IMR-90 (cell line): Measurements from ENCODE around the gene SARS2. TPM values are rescaled to one million over a fixed set of nuclear protein-coding genes. Genes with fewer than 3 reads are reported as not detected.

Source experiments
- ATAC-seq: fragments of 200-7000 bp; cut with Tn5 transposase; 2 replicates; pipeline ENCODE4 v1.9.1; 2020; ENCODE audit warnings: low read depth, mild to moderate bottlenecking, moderate library complexity
- BruUV-seq: library from RNA; stranded (reverse); fragments of 400-500 nt; replicated peaks from 2 replicates; lab custom pipeline; 2021; lab: Mats Ljungman, UMichigan
- CTCF ChIA-PET: fragments of 300-600 bp; formaldehyde crosslinking; extraction: SDS; loops from one replicate; lab custom pipeline; 2021; ENCODE audit warnings: antibody characterized with exemption; lab: Yijun Ruan, JAX
- POLR2A ChIA-PET: fragments of 300-600 bp; sonication (Branson Sonifier 250); formaldehyde crosslinking; loops from one replicate; lab custom pipeline; 2022; ENCODE audit warnings: antibody characterized with exemption; ENCODE audit not compliant: unreplicated experiment; lab: Charles Lee
- DNase-seq: peaks from one replicate; pipeline ENCODE4 v3.0.0; 2013
- H2AFZ ChIP-seq: replicated peaks from 2 replicates; pipeline ENCODE3; 2013; ENCODE audit warnings: low read length, mild to moderate bottlenecking; ENCODE audit not compliant: poor library complexity
- H2AK5ac ChIP-seq: 2 replicates; pipeline ENCODE4 v1.6.1; 2013; ENCODE audit warnings: low read depth, low read length, inconsistent platforms
- H2AK9ac ChIP-seq: replicated peaks from 2 replicates; pipeline ENCODE3; 2013; ENCODE audit warnings: mild to moderate bottlenecking, low read depth, low read length, moderate library complexity; ENCODE audit not compliant: poor library complexity
- H2BK120ac ChIP-seq: 2 replicates; pipeline ENCODE4 v1.6.1; 2013; ENCODE audit warnings: low read depth, low read length, inconsistent platforms
- H2BK15ac ChIP-seq: 3 replicates; pipeline ENCODE4 v1.6.1; 2013; ENCODE audit warnings: low read depth, low read length, inconsistent platforms
- H2BK20ac ChIP-seq: 2 replicates; pipeline ENCODE4 v1.6.1; 2013; ENCODE audit warnings: low read depth, mild to moderate bottlenecking, inconsistent platforms, low read length, moderate library complexity
- H2BK5ac ChIP-seq: 2 replicates; pipeline ENCODE4 v1.6.1; 2013; ENCODE audit warnings: mild to moderate bottlenecking, low read depth, low read length, inconsistent platforms; ENCODE audit not compliant: poor library complexity, severe bottlenecking
- H3K14ac ChIP-seq: replicated peaks from 2 replicates; pipeline ENCODE4 v1.6.1; 2013; ENCODE audit warnings: low read depth, low read length, inconsistent platforms
- H3K18ac ChIP-seq: 2 replicates; pipeline ENCODE4 v1.6.1; 2013; ENCODE audit warnings: low read depth, low read length, control low read depth
- H3K23ac ChIP-seq: 2 replicates; pipeline ENCODE4 v1.6.1; 2013; ENCODE audit warnings: low read depth, low read length, inconsistent platforms
- H3K27ac ChIP-seq: 2 replicates; pipeline ENCODE4 v1.5.1; 2013; ENCODE audit warnings: mild to moderate bottlenecking, control low read depth, low read length; ENCODE audit not compliant: insufficient read depth
- H3K27me3 ChIP-seq: 2 replicates; pipeline ENCODE4 v1.6.1; 2013; ENCODE audit warnings: low read length; ENCODE audit not compliant: control insufficient read depth, insufficient read depth
- H3K36me3 ChIP-seq: 2 replicates; pipeline ENCODE4 v1.6.1; 2013; ENCODE audit warnings: low read length, mixed read lengths; ENCODE audit not compliant: control insufficient read depth, insufficient read depth
- H3K4ac ChIP-seq: 2 replicates; pipeline ENCODE4 v1.6.1; 2013; ENCODE audit warnings: low read depth, low read length, inconsistent platforms
- H3K4me1 ChIP-seq: 2 replicates; pipeline ENCODE4 v1.6.1; 2013; ENCODE audit warnings: low read length, mixed read lengths; ENCODE audit not compliant: control insufficient read depth, insufficient read depth
- H3K4me2 ChIP-seq: 2 replicates; pipeline ENCODE4 v1.6.1; 2013; ENCODE audit warnings: low read depth, mild to moderate bottlenecking, control low read depth, low read length, moderate library complexity
- H3K4me3 ChIP-seq: 2 replicates; pipeline ENCODE4 v1.5.1; 2013; ENCODE audit warnings: low read depth, mild to moderate bottlenecking, control low read depth, low read length, moderate library complexity; ENCODE audit not compliant: insufficient read depth
- H3K56ac ChIP-seq: 2 replicates; pipeline ENCODE4 v1.6.1; 2013; ENCODE audit warnings: low read length, inconsistent platforms; ENCODE audit not compliant: insufficient read depth; ENCODE audit errors: extremely low read depth
- H3K79me1 ChIP-seq, 2 experiments: 2 replicates each; pipeline ENCODE4 v1.6.1; 2013; ENCODE audit warnings: low read length in 2 of 2, inconsistent platforms in 1 of 2, low read depth in 1 of 2
- H3K9ac ChIP-seq: 2 replicates; pipeline ENCODE4 v1.6.1; 2013; ENCODE audit warnings: low read depth, low read length, control low read depth
- H3K9me1 ChIP-seq: 2 replicates; pipeline ENCODE4 v1.6.1; 2013; ENCODE audit warnings: low read length, inconsistent platforms; ENCODE audit not compliant: insufficient read depth
- H3K9me3 ChIP-seq: 2 replicates; pipeline ENCODE4 v1.6.1; 2013; ENCODE audit warnings: low read length; ENCODE audit not compliant: control insufficient read depth, insufficient read depth
- H4K20me1 ChIP-seq: 2 replicates; pipeline ENCODE4 v1.6.1; 2013; ENCODE audit warnings: low read length, inconsistent platforms; ENCODE audit not compliant: insufficient read depth
- H4K5ac ChIP-seq: 2 replicates; pipeline ENCODE4 v1.6.1; 2013; ENCODE audit warnings: mild to moderate bottlenecking, low read depth, low read length, control low read depth
- H4K8ac ChIP-seq, 2 experiments: 2 replicates each; pipeline ENCODE4 v1.6.1; 2013; ENCODE audit warnings: low read depth in 2 of 2, low read length in 2 of 2, control low read depth in 1 of 2, inconsistent platforms in 1 of 2
- H4K91ac ChIP-seq: 2 replicates; pipeline ENCODE4 v1.6.1; 2013; ENCODE audit warnings: low read depth, low read length, inconsistent platforms; ENCODE audit not compliant: insufficient read depth
- BHLHE40 ChIP-seq: fragments of 150-350 bp; IDR thresholded peaks from 2 replicates; pipeline ENCODE4 v1.6.1; 2016; ENCODE audit warnings: mild to moderate bottlenecking, low read depth, low read length
- CEBPB ChIP-seq: IDR thresholded peaks from 2 replicates; pipeline ENCODE4 v1.6.1; 2012; ENCODE audit warnings: low read depth, low read length, improper control_type of control experiment
- ELK1 ChIP-seq: fragments of 150-350 bp; IDR thresholded peaks from 2 replicates; pipeline ENCODE4 v1.6.1; 2016; ENCODE audit warnings: low read depth, mild to moderate bottlenecking, low read length, moderate library complexity, borderline replicate concordance
- POLR2A ChIP-seq: IDR thresholded peaks from 2 replicates; pipeline ENCODE4 v1.6.1; 2012; ENCODE audit warnings: mild to moderate bottlenecking, low read depth, low read length
- RAD21 ChIP-seq: IDR thresholded peaks from 2 replicates; pipeline ENCODE4 v1.6.1; 2012; ENCODE audit warnings: low read length, improper control_type of control experiment
- RFX5 ChIP-seq: IDR thresholded peaks from 2 replicates; pipeline ENCODE4 v1.8.0; 2012; ENCODE audit warnings: low read depth, mild to moderate bottlenecking, low read length, moderate library complexity
- USF2 ChIP-seq: fragments of 150-350 bp; IDR thresholded peaks from 2 replicates; pipeline ENCODE4 v1.6.1; 2017; ENCODE audit warnings: mild to moderate bottlenecking, antibody characterized with exemption, low read length, low read depth
- WGBS, 2 experiments: methylation state at CpG; one replicate each; pipeline versions ENCODE4 v1.1.5 to v1.1.7; 2013; ENCODE audit warnings: missing lambda C conversion rate in 2 of 2; ENCODE audit not compliant: insufficient read length in 1 of 2; ENCODE audit errors: extremely low coverage in 2 of 2; 5-methylcytosine and 5-hydroxymethylcytosine counted together
- dilution Hi-C: fragments of 300-500 bp; cut with HindIII; formaldehyde crosslinking; loops from one replicate; pipeline ENCODE4 v1.14.3; 2018; ENCODE audit warnings: low sequenced_read_pairs; ENCODE audit not compliant: unreplicated experiment
- in situ Hi-C: fragments of 300-500 bp; cut with MboI; formaldehyde crosslinking; loops from 3 replicates; pipeline ENCODE4 v1.14.3; 2019; ENCODE audit warnings: low sequenced_read_pairs, inconsistent platforms, mixed read lengths
- intact Hi-C: fragments of 100-400 bp; cut with micrococcal nuclease; formaldehyde crosslinking; loops from 2 replicates; pipeline ENCODE4 v1.10.0; 2022
- polyA plus RNA-seq, 3 experiments: library from polyadenylated mRNA; depleted of rRNA; stranded (reverse); fragments of >200 nt; gene quantifications; 2 replicates each; pipeline ENCODE4 v1.2.3, GENCODE V29; 2012; ENCODE audit warnings: low replicate concordance in 1 of 3
- total RNA-seq: library from RNA; depleted of rRNA; stranded (reverse); fragments of >200 nt; gene quantifications from 2 replicates; pipeline ENCODE4 v1.2.3, GENCODE V29; 2012

SARS2 gene
- total and polyA plus RNA-seq, 2 of the 4 experiments (the other 2 are of a cell fraction) = 10.8 to 33.4 TPM

- intact Hi-C loops (no loop called here), dilution Hi-C loops (no loop called here), in situ Hi-C loops (loop anchor here (10.0 to 25.0 kb wide), 2 partner anchors 375 to 537 kb away; partner anchors contain the start of genes FAM98C and LRFN1)
- DNase-seq (peak; percentile 25), ATAC-seq (peak; percentile 82)
- no peaks in the 10 kb centered on the region for H3K79me1 ChIP-seq
- CTCF ChIA-PET = no interaction called here
- no peak overlapping the region for H2AK5ac ChIP-seq
- no peak overlapping the region for H3K23ac ChIP-seq
- H3K9me1 ChIP-seq = 0 out of 2 replicates have a peak, but pooled peaks cover 3% of the 10 kb centered on the region
- no peak overlapping the region for H3K9ac ChIP-seq
- H3K4me3 ChIP-seq = no peak overlapping the region
- WGBS, 2 experiments = 35% methylated on average over 31 of the region's 72 CpGs; no CpG with 5 or more reads in 1 of the 2 experiments
- H3K56ac ChIP-seq = no peak overlapping the region
- POLR2A ChIA-PET = no interaction called here
- H4K8ac ChIP-seq = no peak overlapping the region
- H3K18ac ChIP-seq = no peak overlapping the region
- no peak overlapping the region for H2BK120ac ChIP-seq
- no peaks in the 10 kb centered on the region for H3K27me3 ChIP-seq
- no peak overlapping the region for H2BK20ac ChIP-seq
- peak overlapping the region; percentile 5 for H2AK9ac ChIP-seq
- TF ChIP-seq CEBPB (no peak), POLR2A (no peak), ELK1 (no peak), RAD21 (no peak), BHLHE40 (no peak), USF2 (no peak), RFX5 (no peak)
- no peak overlapping the region for H3K4me2 ChIP-seq
- H4K5ac ChIP-seq = no peak overlapping the region
- H2BK15ac ChIP-seq = no peak overlapping the region
- no TSS peak for BruUV-seq
- H2AFZ ChIP-seq = peak overlapping the region; percentile 86
- no peak overlapping the region for H3K14ac ChIP-seq
- no peak overlapping the region for H3K4ac ChIP-seq
- no peak overlapping the region for H4K91ac ChIP-seq
- H3K4me1 ChIP-seq = peaks cover 2% of the 10 kb centered on the region; the same call in 1 of the 2 replicates
- no peak overlapping the region for H3K27ac ChIP-seq
- peaks cover 13% of the 10 kb centered on the region for H3K36me3 ChIP-seq
- no peaks in the 10 kb centered on the region; the same call in 1 of the 2 replicates for H4K20me1 ChIP-seq
- no peak overlapping the region for H2BK5ac ChIP-seq
- no peaks in the 10 kb centered on the region for H3K9me3 ChIP-seq
Observed at GRCh38 chr19:38949580-38950367, 19.2 kb upstream of the SARS2 start.
